Neuronal stem cell (in vitro differentiated cells): ENCODE results near the gene ZFYVE1.
"Not testable (repeated sequence)": the region's sequence is repeated elsewhere in the genome, so short reads cannot be mapped to it uniquely, and the experiment has no call there.

Experiments
- DNase-seq: peaks from one replicate; pipeline ENCODE4 v3.0.0-alpha.2; 2013; ENCODE audit warnings: low spot score
- H2AFZ ChIP-seq: one replicate; pipeline ENCODE4 v1.6.1; 2013; ENCODE audit warnings: mild to moderate bottlenecking, low read length, inconsistent platforms
- H2AK5ac ChIP-seq: 2 replicates; pipeline ENCODE4 v1.6.1; 2013; ENCODE audit warnings: low read depth, mild to moderate bottlenecking, inconsistent platforms, low read length, moderate library complexity, mixed read lengths
- H2BK120ac ChIP-seq: 2 replicates; pipeline ENCODE4 v1.6.1; 2013; ENCODE audit warnings: low read depth, mild to moderate bottlenecking, inconsistent platforms, low read length, moderate library complexity, mixed read lengths
- H2BK12ac ChIP-seq: one replicate; pipeline ENCODE4 v1.6.1; 2013; ENCODE audit warnings: low read length, inconsistent platforms
- H2BK15ac ChIP-seq: 2 replicates; pipeline ENCODE4 v1.6.1; 2013; ENCODE audit warnings: mild to moderate bottlenecking, low read length, inconsistent platforms, mixed read lengths
- H2BK5ac ChIP-seq: one replicate; pipeline ENCODE4 v1.6.1; 2013; ENCODE audit warnings: inconsistent platforms, mild to moderate bottlenecking, low read length, moderate library complexity
- H3K14ac ChIP-seq: one replicate; pipeline ENCODE4 v1.6.1; 2013; ENCODE audit warnings: low read length, inconsistent platforms
- H3K18ac ChIP-seq: 2 replicates; pipeline ENCODE4 v1.6.1; 2013; ENCODE audit warnings: low read length, inconsistent platforms
- H3K23ac ChIP-seq: 2 replicates; pipeline ENCODE4 v1.6.1; 2013; ENCODE audit warnings: low read depth, mild to moderate bottlenecking, mixed read lengths, low read length, inconsistent platforms; ENCODE audit not compliant: poor library complexity
- H3K27ac ChIP-seq: replicated peaks from 3 replicates; pipeline ENCODE4 v1.5.1; 2013; ENCODE audit warnings: low read length, inconsistent platforms
- H3K27me3 ChIP-seq, 3 experiments: 2 replicates each; pipeline ENCODE4 v1.6.1; 2013; ENCODE audit warnings: low read length in 3 of 3, mild to moderate bottlenecking in 2 of 3, inconsistent platforms in 1 of 3, low read depth in 1 of 3, mixed read lengths in 1 of 3, moderate library complexity in 1 of 3; ENCODE audit not compliant: control insufficient read depth in 3 of 3, insufficient read depth in 3 of 3
- H3K36me3 ChIP-seq, 2 donors: replicated peaks in 1 of 2; 2 replicates each; pipeline ENCODE4 v1.6.1; 2013; ENCODE audit warnings: low read length in 2 of 2; ENCODE audit not compliant: control insufficient read depth in 2 of 2, insufficient read depth in 2 of 2
- H3K4ac ChIP-seq: 2 replicates; pipeline ENCODE4 v1.6.1; 2013; ENCODE audit warnings: inconsistent platforms, mild to moderate bottlenecking, low read length, moderate library complexity
- H3K4me1 ChIP-seq, 2 donors: 1 replicate in 1 of 2; 2 replicates in 1 of 2; pipeline ENCODE4 v1.6.1; 2013; ENCODE audit warnings: low read length in 2 of 2, low read depth in 1 of 2; ENCODE audit not compliant: control insufficient read depth in 2 of 2, insufficient read depth in 1 of 2
- H3K4me2 ChIP-seq: one replicate; pipeline ENCODE4 v1.6.1; 2013; ENCODE audit warnings: mild to moderate bottlenecking, low read length, inconsistent platforms; ENCODE audit not compliant: insufficient read depth, poor library complexity, severe bottlenecking
- H3K4me3 ChIP-seq, 2 donors: 2 replicates each; pipeline ENCODE4 v1.5.1; 2013; ENCODE audit warnings: low read length in 2 of 2, mild to moderate bottlenecking in 2 of 2, inconsistent platforms in 1 of 2, moderate library complexity in 1 of 2
- H3K79me1 ChIP-seq: one replicate; pipeline ENCODE4 v1.6.1; 2013; ENCODE audit warnings: low read depth, mild to moderate bottlenecking, inconsistent platforms, low read length, moderate library complexity
- H3K9ac ChIP-seq: one replicate; pipeline ENCODE4 v1.6.1; 2013; ENCODE audit warnings: mild to moderate bottlenecking, low read depth, low read length, inconsistent platforms; ENCODE audit not compliant: poor library complexity
- H3K9me3 ChIP-seq, 2 donors: replicated peaks in 1 of 2; 2 replicates each; pipeline versions ENCODE3 to v1.6.1; 2013; ENCODE audit warnings: low read length in 2 of 2, mild to moderate bottlenecking in 2 of 2, inconsistent platforms in 1 of 2, low read depth in 1 of 2, mixed read lengths in 1 of 2, moderate library complexity in 1 of 2; ENCODE audit not compliant: control insufficient read depth in 2 of 2, insufficient read depth in 1 of 2
- H4K8ac ChIP-seq: one replicate; pipeline ENCODE4 v1.6.1; 2013; ENCODE audit warnings: low read depth, mild to moderate bottlenecking, inconsistent platforms, low read length, moderate library complexity
- H4K91ac ChIP-seq: one replicate; pipeline ENCODE4 v1.6.1; 2013; ENCODE audit warnings: low read length, low read depth, mild to moderate bottlenecking, inconsistent platforms; ENCODE audit not compliant: poor library complexity
- WGBS, 2 donors: extraction: QIAGEN DNeasy Blood & Tissue Kit; methylation state at CpG; one replicate each; pipeline ENCODE4 v1.1.7; 2013; ENCODE audit warnings: missing lambda C conversion rate in 2 of 2, mixed read lengths in 1 of 2; ENCODE audit not compliant: insufficient read length in 2 of 2, insufficient replicate concordance in 1 of 2; ENCODE audit errors: extremely low coverage in 2 of 2; 5-methylcytosine and 5-hydroxymethylcytosine counted together

The ZFYVE1 gene

DNA sequence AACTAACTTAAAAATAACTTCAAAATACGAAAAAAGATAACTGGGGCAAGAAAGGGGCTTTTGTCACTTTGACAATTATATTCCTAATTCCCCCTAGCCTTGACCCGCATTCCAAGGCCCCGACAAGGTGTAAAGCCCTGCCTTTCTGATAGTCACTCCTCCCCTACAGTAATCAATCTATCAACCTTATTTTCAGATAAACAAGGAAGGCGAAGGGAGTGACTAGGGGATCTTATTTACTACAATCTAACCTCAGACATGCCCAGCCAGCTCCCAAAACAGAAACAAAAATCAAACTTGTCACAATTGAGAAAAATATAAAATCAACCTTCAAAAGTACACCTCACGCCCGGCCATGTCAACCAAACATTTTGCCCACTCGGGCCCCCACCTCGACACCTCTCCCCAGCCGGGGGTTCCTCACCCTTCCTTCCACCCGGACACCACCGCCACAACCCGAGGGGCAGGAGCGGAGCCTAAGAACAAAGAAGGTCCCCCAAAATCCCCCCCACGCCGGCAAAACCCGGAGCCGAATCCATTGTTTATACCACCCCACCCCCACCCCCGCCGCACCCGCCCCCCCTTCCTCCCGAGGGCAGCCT lies 562 bp downstream of the ZFYVE1 start:
- no peak overlapping the region for H3K27ac ChIP-seq
- H3K9me3 ChIP-seq = no peaks in the 10 kb centered on the region

DNA sequence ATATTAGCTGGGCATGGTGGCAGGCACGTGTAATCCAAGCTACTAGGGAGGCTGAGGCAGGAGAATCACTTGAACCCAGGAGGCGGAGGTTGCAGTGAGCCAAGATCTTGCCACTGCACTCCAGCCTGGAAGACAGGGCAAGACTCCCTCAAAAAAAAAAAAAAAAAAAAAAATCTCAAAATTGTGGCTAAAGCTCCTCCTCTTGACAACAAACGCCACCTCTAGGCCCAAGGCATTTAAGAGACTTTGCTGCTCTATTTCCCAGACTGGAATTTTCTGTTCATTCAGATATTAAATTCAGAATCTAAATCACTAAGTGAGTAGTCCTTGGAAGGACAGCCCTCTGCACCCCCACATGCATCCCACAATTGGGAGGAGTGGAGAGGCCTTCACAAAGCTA lies 1.4 kb downstream of the ZFYVE1 start:
- Histone ChIP-seq H2BK5ac (no peak overlapping the region), H3K36me3 (peaks cover 11 to 34% of the 10 kb centered on the region in 2 donors), H2AFZ (no peak overlapping the region), H3K4me2 (no peak overlapping the region), H3K4ac (no peak overlapping the region), H4K8ac (no peak overlapping the region), H2AK5ac (no peak overlapping the region), H3K9me3 (no peaks in the 10 kb centered on the region), H2BK120ac (no peak overlapping the region), H3K27me3 (no peaks in the 10 kb centered on the region), H3K4me3 (peak overlapping the region in 1 of 2 donors; percentile 72), H3K27ac (no peak overlapping the region), H3K23ac (no peak overlapping the region), H3K18ac (no peak overlapping the region), H3K14ac (no peak overlapping the region), H4K91ac (no peak overlapping the region), H3K79me1 (peaks cover 1% of the 10 kb centered on the region), H3K9ac (no peak overlapping the region), H2BK12ac (no peak overlapping the region), H2BK15ac (no peak overlapping the region), H3K4me1 (no peaks in the 10 kb centered on the region)
- no peak for DNase-seq
- no CpG with 5 or more reads among the region's 3 CpGs for WGBS, 2 donors

More for the DNA sequence above, 562 bp downstream of the ZFYVE1 start:
- Histone ChIP-seq H2BK5ac (no peak overlapping the region), H2BK120ac (no peak overlapping the region), H3K4ac (no peak overlapping the region), H3K18ac (no peak overlapping the region), H3K4me3 (peak overlapping the region; percentile 72 to 97), H2BK15ac (no peak overlapping the region), H2AK5ac (no peak overlapping the region), H3K23ac (no peak overlapping the region), H2AFZ (peak overlapping the region; percentile 87), H3K4me1 (no peaks in the 10 kb centered on the region), H4K8ac (no peak overlapping the region), H4K91ac (no peak overlapping the region), H3K36me3 (peaks cover 11 to 30% of the 10 kb centered on the region in 2 donors), H3K14ac (no peak overlapping the region), H3K27me3 (no peaks in the 10 kb centered on the region), H2BK12ac (no peak overlapping the region), H3K79me1 (peaks cover 1% of the 10 kb centered on the region), H3K9ac (no peak overlapping the region), H3K4me2 (peak overlapping the region; percentile 62)
- no peak for DNase-seq
- no CpG with 5 or more reads among the region's 21 CpGs for WGBS, 2 donors

DNA sequence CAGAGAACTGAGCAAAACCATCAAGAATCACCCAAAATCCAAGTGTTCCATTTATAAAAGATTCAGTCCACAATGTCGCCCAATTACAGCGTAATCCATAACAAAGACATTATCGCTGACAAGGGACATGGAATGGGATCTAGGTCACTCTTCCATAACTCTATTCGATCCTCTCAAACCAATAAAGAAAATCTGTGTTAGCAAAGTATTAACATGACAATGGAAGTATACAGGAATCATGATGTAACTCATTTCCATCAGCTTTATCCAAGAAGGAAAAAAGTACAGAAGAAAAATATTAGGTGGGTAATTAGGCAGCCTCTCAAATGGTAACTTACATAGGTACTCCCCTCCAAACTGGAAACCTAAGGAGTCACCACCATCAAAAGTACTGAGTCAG lies 4.9 kb downstream of the ZFYVE1 start:
- no peak overlapping the region for H2AK5ac ChIP-seq
- no peak overlapping the region for H3K27ac ChIP-seq
- no peak overlapping the region for H3K18ac ChIP-seq
- H3K14ac ChIP-seq = no peak overlapping the region
- no peak overlapping the region for H3K9ac ChIP-seq
- H3K4ac ChIP-seq = no peak overlapping the region
- H3K9me3 ChIP-seq = no peaks in the 10 kb centered on the region
- no CpG with 5 or more reads among the region's 4 CpGs for WGBS, 2 donors
- H3K36me3 ChIP-seq = peaks cover 11 to 40% of the 10 kb centered on the region in 2 donors
- H4K91ac ChIP-seq = no peak overlapping the region
- no peaks in the 10 kb centered on the region for H3K4me1 ChIP-seq
- H3K4me2 ChIP-seq = no peak overlapping the region
- H3K23ac ChIP-seq = no peak overlapping the region
- no peak overlapping the region for H3K4me3 ChIP-seq
- no peak overlapping the region for H2BK12ac ChIP-seq
- no peak overlapping the region for H4K8ac ChIP-seq
- no peak overlapping the region for H2BK15ac ChIP-seq
- DNase-seq = no peak
- no peak overlapping the region for H2BK5ac ChIP-seq
- H3K27me3 ChIP-seq = no peaks in the 10 kb centered on the region
- H3K79me1 ChIP-seq = peaks cover 3% of the 10 kb centered on the region
- no peak overlapping the region for H2AFZ ChIP-seq
- H2BK120ac ChIP-seq = no peak overlapping the region

DNA sequence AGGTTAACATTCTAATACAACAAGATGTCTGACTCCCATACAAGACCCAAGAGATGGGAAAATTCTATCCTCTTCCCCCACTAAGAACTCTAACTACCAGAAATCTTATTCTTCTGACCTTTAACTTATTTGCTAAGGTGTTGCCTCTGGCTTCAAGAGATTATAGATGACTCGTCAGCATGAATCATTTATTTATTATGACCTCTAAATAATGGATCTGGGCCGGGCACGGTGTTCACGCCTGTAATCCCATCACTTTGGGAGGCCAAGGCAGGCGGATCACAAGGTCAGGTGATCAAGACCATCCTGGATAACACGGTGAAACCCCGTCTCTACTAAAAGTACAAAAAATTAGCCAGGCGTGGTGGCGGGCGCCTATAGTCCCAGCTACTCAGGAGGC lies 10.9 kb downstream of the ZFYVE1 start:
- H2AK5ac ChIP-seq, H2BK120ac ChIP-seq, H3K27ac ChIP-seq, H2BK15ac ChIP-seq, H3K9me3 ChIP-seq, H3K4me3 ChIP-seq, DNase-seq, H3K79me1 ChIP-seq, H3K4me1 ChIP-seq, H3K27me3 ChIP-seq, H3K18ac ChIP-seq, H3K23ac ChIP-seq, H3K9ac ChIP-seq, H2AFZ ChIP-seq, H2BK5ac ChIP-seq, H3K4me2 ChIP-seq, H4K8ac ChIP-seq, H4K91ac ChIP-seq, H2BK12ac ChIP-seq, H3K4ac ChIP-seq, H3K14ac ChIP-seq: not testable (repeated sequence)
- no CpG with 5 or more reads among the region's 10 CpGs for WGBS, 2 donors
- peaks cover 0 to 21% of the 10 kb centered on the region in 2 donors for H3K36me3 ChIP-seq
